WTC11 (cell line): Measurements from ENCODE around the gene SMTN. TPM values are rescaled to one million over a fixed set of nuclear protein-coding genes. Genes with fewer than 3 reads are reported as not detected.

ENCODE experiments used
- ATAC-seq: fragments of 200-7000 bp; cut with Tn5 transposase; 2 replicates; pipeline ENCODE4 v1.10.0; 2021; ENCODE audit warnings: mild to moderate bottlenecking, moderate library complexity
- CTCF ChIA-PET: fragments of 300-600 bp; sonication (Branson Sonifier 250); formaldehyde crosslinking; loops from one replicate; lab custom pipeline; 2021; ENCODE audit warnings: antibody characterized with exemption; lab: Charles Lee
- POLR2A ChIA-PET: fragments of 350-600 bp; sonication (Branson Sonifier 250); formaldehyde crosslinking; loops from one replicate; lab custom pipeline; 2021; ENCODE audit warnings: antibody characterized with exemption; lab: Charles Lee
- DNase-seq: peaks from one replicate; pipeline ENCODE4 v3.0.0; 2021; ENCODE audit warnings: low spot score
- H3K27ac Mint-ChIP-seq: 2 replicates; pipeline ENCODE4 v1.8.0; 2021; ENCODE audit warnings: mixed read lengths
- H3K27me3 Mint-ChIP-seq: 2 replicates; pipeline ENCODE4 v1.8.0; 2021; ENCODE audit warnings: low read depth, mild to moderate bottlenecking, moderate library complexity, mixed read lengths
- H3K36me3 Mint-ChIP-seq: 2 replicates; pipeline ENCODE4 v1.8.0; 2021; ENCODE audit warnings: mixed read lengths
- H3K4me1 Mint-ChIP-seq: 2 replicates; pipeline ENCODE4 v1.8.0; 2022; ENCODE audit warnings: mixed read lengths
- H3K4me3 Mint-ChIP-seq: 2 replicates; pipeline ENCODE4 v1.8.0; 2021; ENCODE audit warnings: mild to moderate bottlenecking, moderate library complexity, mixed read lengths
- H3K9me3 Mint-ChIP-seq: 2 replicates; pipeline ENCODE4 v1.8.0; 2021; ENCODE audit warnings: mixed read lengths
- AFF4 ChIP-seq: sonication (generic); formaldehyde crosslinking; IDR thresholded peaks from 2 replicates; pipeline ENCODE4 v1.8.1; 2023; ENCODE audit warnings: mild to moderate bottlenecking, missing genetic modification reagents, borderline replicate concordance
- CBFB ChIP-seq: sonication (generic); formaldehyde crosslinking; IDR thresholded peaks from 2 replicates; pipeline ENCODE4 v1.8.1; 2022; ENCODE audit warnings: mild to moderate bottlenecking, low read depth, missing genetic modification reagents
- CDX4 ChIP-seq: fragments of 250-450 bp; sonication (Bioruptor Pico); IDR thresholded peaks from 2 replicates; pipeline ENCODE4 v1.9.0; 2021; ENCODE audit warnings: moderate library complexity, mild to moderate bottlenecking, inconsistent platforms, borderline replicate concordance
- CREM ChIP-seq: sonication (generic); formaldehyde crosslinking; IDR thresholded peaks from 2 replicates; pipeline ENCODE4 v1.8.1; 2022; ENCODE audit warnings: mild to moderate bottlenecking, missing genetic modification reagents, moderate library complexity
- EMX1 ChIP-seq: fragments of 250-450 bp; sonication (Bioruptor Pico); IDR thresholded peaks from 2 replicates; pipeline ENCODE4 v1.8.0; 2021; ENCODE audit warnings: mild to moderate bottlenecking
- ETV6 ChIP-seq: sonication (generic); formaldehyde crosslinking; IDR thresholded peaks from 2 replicates; pipeline ENCODE4 v1.8.1; 2022; ENCODE audit warnings: mild to moderate bottlenecking, missing genetic modification reagents
- FOXP4 ChIP-seq: sonication (generic); formaldehyde crosslinking; IDR thresholded peaks from 2 replicates; pipeline ENCODE4 v1.8.0; 2022; ENCODE audit warnings: mild to moderate bottlenecking, missing genetic modification reagents
- GTF2I ChIP-seq: fragments of 250-450 bp; sonication (Bioruptor Pico); conservative IDR thresholded peaks from 2 replicates; pipeline ENCODE4 v1.4.0; 2021; ENCODE audit warnings: mild to moderate bottlenecking
- JAZF1 ChIP-seq: fragments of 250-450 bp; sonication (Bioruptor Pico); IDR thresholded peaks from 2 replicates; pipeline ENCODE4 v1.9.0; 2021; ENCODE audit warnings: moderate library complexity, mild to moderate bottlenecking, inconsistent platforms
- MLX ChIP-seq: sonication (generic); formaldehyde crosslinking; IDR thresholded peaks from 2 replicates; pipeline ENCODE4 v1.8.1; 2023; ENCODE audit warnings: mild to moderate bottlenecking, missing genetic modification reagents, moderate library complexity
- MYBL2 ChIP-seq: sonication (generic); formaldehyde crosslinking; IDR thresholded peaks from 2 replicates; pipeline ENCODE4 v1.8.1; 2023; ENCODE audit warnings: mild to moderate bottlenecking, moderate library complexity, missing genetic modification reagents
- OVOL2 ChIP-seq: fragments of 250-450 bp; sonication (Bioruptor Pico); IDR thresholded peaks from 2 replicates; pipeline ENCODE4 v1.9.0; 2021; ENCODE audit warnings: mild to moderate bottlenecking, borderline replicate concordance
- SMAD3 ChIP-seq: sonication (generic); formaldehyde crosslinking; IDR thresholded peaks from 2 replicates; pipeline ENCODE4 v1.8.0; 2022; ENCODE audit warnings: missing genetic modification reagents, mild to moderate bottlenecking, borderline replicate concordance
- SMAD4 ChIP-seq: sonication (generic); formaldehyde crosslinking; IDR thresholded peaks from 2 replicates; pipeline ENCODE4 v1.8.0; 2022; ENCODE audit warnings: mild to moderate bottlenecking, missing genetic modification reagents
- TP53 ChIP-seq: sonication (generic); formaldehyde crosslinking; IDR thresholded peaks from 2 replicates; pipeline ENCODE4 v1.8.1; 2023; ENCODE audit warnings: mild to moderate bottlenecking, missing genetic modification reagents
- ZMAT4 ChIP-seq: fragments of 250-450 bp; sonication (Bioruptor Pico); IDR thresholded peaks from 2 replicates; pipeline ENCODE4 v1.9.0; 2021; ENCODE audit warnings: mild to moderate bottlenecking
- ZNF263 ChIP-seq: sonication (generic); formaldehyde crosslinking; IDR thresholded peaks from 2 replicates; pipeline ENCODE4 v1.8.1; 2022; ENCODE audit warnings: low read depth, mild to moderate bottlenecking, moderate library complexity, missing genetic modification reagents
- ZNF317 ChIP-seq: sonication (generic); formaldehyde crosslinking; IDR thresholded peaks from 2 replicates; pipeline ENCODE4 v1.8.1; 2023; ENCODE audit warnings: low read depth, mild to moderate bottlenecking, moderate library complexity, missing genetic modification reagents, borderline replicate concordance
- ZNF396 ChIP-seq: fragments of 250-450 bp; sonication (Bioruptor Pico); IDR thresholded peaks from 2 replicates; pipeline ENCODE4 v1.8.0; 2021; ENCODE audit warnings: mild to moderate bottlenecking, moderate library complexity, borderline replicate concordance
- total RNA-seq: library from RNA; stranded (reverse); gene quantifications from 3 replicates; pipeline ENCODE4 v1.2.3, GENCODE V29; 2021
- TF ChIP-seq, protein P1 (sequence below): sonication (generic); formaldehyde crosslinking; IDR thresholded peaks from 2 replicates; pipeline ENCODE4 v1.8.1; 2023; ENCODE audit warnings: mild to moderate bottlenecking, missing genetic modification reagents

The SMTN gene
- total RNA-seq, 1 experiment from 2014 or later: 34.5 TPM

- TF ChIP-seq ZMAT4 (no peak), AFF4 (CRISPR knock-in tag) (no peak), JAZF1 (CRISPR knock-in tag) (no peak), EMX1 (CRISPR knock-in tag) (no peak)
- TF ChIP-seq, protein P1, sequence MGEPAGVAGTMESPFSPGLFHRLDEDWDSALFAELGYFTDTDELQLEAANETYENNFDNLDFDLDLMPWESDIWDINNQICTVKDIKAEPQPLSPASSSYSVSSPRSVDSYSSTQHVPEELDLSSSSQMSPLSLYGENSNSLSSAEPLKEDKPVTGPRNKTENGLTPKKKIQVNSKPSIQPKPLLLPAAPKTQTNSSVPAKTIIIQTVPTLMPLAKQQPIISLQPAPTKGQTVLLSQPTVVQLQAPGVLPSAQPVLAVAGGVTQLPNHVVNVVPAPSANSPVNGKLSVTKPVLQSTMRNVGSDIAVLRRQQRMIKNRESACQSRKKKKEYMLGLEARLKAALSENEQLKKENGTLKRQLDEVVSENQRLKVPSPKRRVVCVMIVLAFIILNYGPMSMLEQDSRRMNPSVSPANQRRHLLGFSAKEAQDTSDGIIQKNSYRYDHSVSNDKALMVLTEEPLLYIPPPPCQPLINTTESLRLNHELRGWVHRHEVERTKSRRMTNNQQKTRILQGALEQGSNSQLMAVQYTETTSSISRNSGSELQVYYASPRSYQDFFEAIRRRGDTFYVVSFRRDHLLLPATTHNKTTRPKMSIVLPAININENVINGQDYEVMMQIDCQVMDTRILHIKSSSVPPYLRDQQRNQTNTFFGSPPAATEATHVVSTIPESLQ (CRISPR knock-in tag): no peak
- TF ChIP-seq, all 79 proteins: peak for 0
Observed at GRCh38 chr22:31124811-31125465, 43.8 kb downstream of the SMTN start (continued).

GRCh38 chr22:31125521-31126117, 44.5 kb downstream of the SMTN start:
- no peak for TF ChIP-seq CBFB (CRISPR knock-in tag)
- TF ChIP-seq CREM (CRISPR knock-in tag): no peak
- no peak for TF ChIP-seq ETV6 (CRISPR knock-in tag)
- TF ChIP-seq ZMAT4: no peak
- TF ChIP-seq ZNF263 (CRISPR knock-in tag): no peak
- TF ChIP-seq GTF2I (CRISPR knock-in tag): no peak
- TF ChIP-seq MYBL2 (CRISPR knock-in tag): no peak
- TF ChIP-seq SMAD4 (CRISPR knock-in tag): no peak
- Mint-ChIP-seq H3K27me3 (peaks cover 3% of the 10 kb centered on the region; the same call in 1 of the 2 replicates), H3K4me1 (peaks cover 25% of the 10 kb centered on the region), H3K4me3 (no peak overlapping the region), H3K9me3 (no peaks in the 10 kb centered on the region), H3K36me3 (no peaks in the 10 kb centered on the region), H3K27ac (no peak overlapping the region)
- DNase-seq (no peak), ATAC-seq (no peak)
- POLR2A ChIA-PET: interaction anchor here (0.6 kb wide), 1 partner anchor 54 kb away, joined by 3 read pairs; no protein-coding TSS in a partner anchor
- CTCF ChIA-PET: interaction anchor here (1.3 to 3.5 kb wide), 3 partner anchors 15 to 20 kb away, joined by 4 to 56 read pairs (median 8); partner anchors contain the start of genes PLA2G3 and SELENOM

DNA sequence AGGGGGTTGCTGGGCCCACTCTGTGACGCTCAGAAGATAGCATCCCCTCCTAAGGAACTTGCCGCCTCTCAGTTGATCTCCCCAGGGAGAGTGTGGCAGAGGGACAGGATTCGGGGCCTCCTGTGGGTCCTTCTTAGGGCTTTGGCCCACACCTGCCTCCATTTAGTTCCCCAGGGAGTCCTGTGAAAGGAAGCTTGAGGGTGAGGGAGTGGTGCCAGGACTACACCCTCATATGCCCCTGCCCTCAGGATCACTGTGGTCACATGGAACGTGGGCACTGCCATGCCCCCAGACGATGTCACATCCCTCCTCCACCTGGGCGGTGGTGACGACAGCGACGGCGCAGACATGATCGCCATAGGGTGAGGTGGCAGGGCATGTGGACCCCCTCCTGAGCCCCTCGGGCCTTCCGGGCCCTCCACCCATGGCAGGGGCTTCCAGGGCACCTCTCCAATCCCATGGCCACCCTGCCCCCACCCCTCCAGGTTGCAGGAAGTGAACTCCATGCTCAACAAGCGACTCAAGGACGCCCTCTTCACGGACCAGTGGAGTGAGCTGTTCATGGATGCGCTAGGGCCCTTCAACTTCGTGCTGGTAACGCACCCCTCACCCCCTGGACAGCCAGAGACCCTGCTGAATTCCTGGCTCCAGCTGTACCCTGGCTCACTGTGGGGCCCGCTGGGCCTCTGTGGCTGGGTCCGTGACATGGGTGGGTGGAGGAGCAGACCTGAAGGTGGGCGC, 45.2 kb downstream of the SMTN start:
- no peak for DNase-seq
- Mint-ChIP-seq H3K27me3 (peaks cover 3% of the 10 kb centered on the region; the same call in 1 of the 2 replicates), H3K27ac (no peak overlapping the region), H3K9me3 (no peaks in the 10 kb centered on the region), H3K4me3 (no peak overlapping the region), H3K36me3 (no peaks in the 10 kb centered on the region), H3K4me1 (peaks cover 24% of the 10 kb centered on the region)
- ChIA-PET POLR2A (interaction anchor here (0.6 to 1.0 kb wide), 2 partner anchors 13 to 55 kb away, joined by 3 read pairs; no protein-coding TSS in a partner anchor), CTCF (interaction anchor here (1.3 to 3.5 kb wide), 2 partner anchors 14 to 21 kb away, joined by 4 to 56 read pairs; partner anchors contain the start of genes PLA2G3 and SELENOM)
- ATAC-seq: no peak
- TF ChIP-seq ZNF317 (CRISPR knock-in tag): no peak
- TF ChIP-seq ZNF396: no peak
- TF ChIP-seq CDX4 (CRISPR knock-in tag): no peak
- no peak for TF ChIP-seq FOXP4 (CRISPR knock-in tag)
- no peak for TF ChIP-seq MLX (CRISPR knock-in tag)
- no peak for TF ChIP-seq ZNF263 (CRISPR knock-in tag)
- TF ChIP-seq TP53 (CRISPR knock-in tag): no peak
- TF ChIP-seq SMAD4 (CRISPR knock-in tag): no peak
- TF ChIP-seq OVOL2 (CRISPR knock-in tag): no peak
- no peak for TF ChIP-seq SMAD3
- TF ChIP-seq JAZF1 (CRISPR knock-in tag): no peak
